Calu3 (cell line): Measurements from ENCODE around the gene SLC26A3. TPM values are rescaled to one million over a fixed set of nuclear protein-coding genes. Genes with fewer than 3 reads are reported as not detected.

ENCODE experiments used
- BruUV-seq: library from RNA; stranded (reverse); fragments of 400-500 nt; replicated peaks from 2 replicates; lab custom pipeline; 2021; lab: Mats Ljungman, UMichigan
- CTCF ChIA-PET: fragments of 300-600 bp; sonication (Branson Sonifier 250); formaldehyde crosslinking; loops from one replicate; lab custom pipeline; 2022; ENCODE audit warnings: antibody characterized with exemption; lab: Charles Lee
- DNase-seq: peaks from one replicate; pipeline ENCODE4 v3.0.0; 2022
- H3K27ac Mint-ChIP-seq: one replicate; pipeline ENCODE4 v1.8.0; 2022; ENCODE audit warnings: mixed read lengths; ENCODE audit not compliant: unreplicated experiment
- H3K27me3 Mint-ChIP-seq: one replicate; pipeline ENCODE4 v1.8.0; 2022; ENCODE audit warnings: mixed read lengths; ENCODE audit not compliant: unreplicated experiment
- H3K36me3 Mint-ChIP-seq: one replicate; pipeline ENCODE4 v1.8.0; 2022; ENCODE audit warnings: mild to moderate bottlenecking, moderate library complexity, mixed read lengths; ENCODE audit not compliant: insufficient read depth, unreplicated experiment
- H3K4me1 Mint-ChIP-seq: one replicate; pipeline ENCODE4 v1.8.0; 2022; ENCODE audit warnings: mild to moderate bottlenecking, low read depth, mixed read lengths; ENCODE audit not compliant: unreplicated experiment
- H3K4me3 Mint-ChIP-seq: one replicate; pipeline ENCODE4 v1.8.0; 2022; ENCODE audit warnings: mild to moderate bottlenecking, low read depth, moderate library complexity, mixed read lengths; ENCODE audit not compliant: unreplicated experiment
- H3K9me3 Mint-ChIP-seq: one replicate; pipeline ENCODE4 v1.8.0; 2022; ENCODE audit warnings: low read depth, mixed read lengths; ENCODE audit not compliant: unreplicated experiment
- intact Hi-C: fragments of 100-400 bp; cut with micrococcal nuclease; formaldehyde crosslinking; loops from one replicate; pipeline ENCODE4 v1.10.0; 2022; ENCODE audit not compliant: unreplicated experiment
- total RNA-seq: library from RNA; stranded (reverse); gene quantifications from 2 replicates; pipeline ENCODE4 v1.2.3, GENCODE V29; 2022
- TF ChIP-seq, protein P1 (sequence below): fragments of 200-600 bp; IDR thresholded peaks from one replicate; pipeline ENCODE4 v1.8.0; 2022; ENCODE audit warnings: antibody characterized with exemption; ENCODE audit not compliant: unreplicated experiment

Gene SLC26A3
- total RNA-seq, 1 experiment from 2014 or later = not detected

DNA sequence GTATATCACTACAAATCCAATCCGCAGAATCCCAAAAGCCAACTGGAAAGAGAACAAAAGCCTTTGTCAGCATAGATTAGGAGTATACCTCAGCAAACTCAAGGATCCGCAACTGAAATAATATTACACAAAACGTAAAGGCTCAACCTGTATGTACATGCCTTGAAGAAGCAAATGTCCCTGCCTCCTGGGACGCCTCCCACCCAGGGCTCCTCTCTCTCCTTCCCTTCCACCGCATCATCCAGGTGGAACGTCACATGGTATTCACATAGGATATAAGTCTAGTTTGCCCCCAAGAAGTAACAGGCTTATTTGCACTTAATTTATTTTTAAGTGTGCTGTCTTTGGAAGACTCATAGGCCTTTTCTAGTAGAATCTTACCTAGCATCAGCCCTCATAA is 13.4 kb downstream of the SLC26A3 start:
- TF ChIP-seq, protein P1, sequence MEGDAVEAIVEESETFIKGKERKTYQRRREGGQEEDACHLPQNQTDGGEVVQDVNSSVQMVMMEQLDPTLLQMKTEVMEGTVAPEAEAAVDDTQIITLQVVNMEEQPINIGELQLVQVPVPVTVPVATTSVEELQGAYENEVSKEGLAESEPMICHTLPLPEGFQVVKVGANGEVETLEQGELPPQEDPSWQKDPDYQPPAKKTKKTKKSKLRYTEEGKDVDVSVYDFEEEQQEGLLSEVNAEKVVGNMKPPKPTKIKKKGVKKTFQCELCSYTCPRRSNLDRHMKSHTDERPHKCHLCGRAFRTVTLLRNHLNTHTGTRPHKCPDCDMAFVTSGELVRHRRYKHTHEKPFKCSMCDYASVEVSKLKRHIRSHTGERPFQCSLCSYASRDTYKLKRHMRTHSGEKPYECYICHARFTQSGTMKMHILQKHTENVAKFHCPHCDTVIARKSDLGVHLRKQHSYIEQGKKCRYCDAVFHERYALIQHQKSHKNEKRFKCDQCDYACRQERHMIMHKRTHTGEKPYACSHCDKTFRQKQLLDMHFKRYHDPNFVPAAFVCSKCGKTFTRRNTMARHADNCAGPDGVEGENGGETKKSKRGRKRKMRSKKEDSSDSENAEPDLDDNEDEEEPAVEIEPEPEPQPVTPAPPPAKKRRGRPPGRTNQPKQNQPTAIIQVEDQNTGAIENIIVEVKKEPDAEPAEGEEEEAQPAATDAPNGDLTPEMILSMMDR = no peak
- Mint-ChIP-seq H3K4me3 (no peak overlapping the region), H3K27ac (no peak overlapping the region), H3K9me3 (no peaks in the 10 kb centered on the region), H3K36me3 (no peaks in the 10 kb centered on the region), H3K4me1 (no peaks in the 10 kb centered on the region), H3K27me3 (peaks cover 37% of the 10 kb centered on the region)
- BruUV-seq = no TSS peak
- no peak for DNase-seq
- CTCF ChIA-PET = no interaction called here
- intact Hi-C loops = no loop called here

DNA sequence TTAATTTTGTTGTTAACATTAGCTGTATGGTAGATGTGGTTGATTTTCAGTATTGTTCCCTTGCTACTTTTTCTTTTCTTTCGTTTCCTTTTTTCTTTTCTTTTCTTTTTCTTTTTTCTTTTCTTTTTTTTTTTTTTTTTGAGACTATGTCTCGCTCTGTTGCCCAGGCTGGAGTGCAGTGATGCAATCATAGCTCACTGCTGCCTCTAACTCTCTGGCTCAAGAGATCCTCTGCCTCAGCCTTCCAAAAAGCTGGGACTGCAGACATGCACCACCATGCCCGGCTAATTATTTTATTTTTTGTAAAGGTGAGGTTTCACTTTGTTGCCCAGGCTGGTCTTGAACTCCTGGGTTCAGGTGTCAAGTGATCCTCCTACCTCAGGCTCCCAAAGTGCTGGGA is 14.4 kb downstream of the SLC26A3 start:
- no peak for DNase-seq
- BruUV-seq = no TSS peak
- no peaks in the 10 kb centered on the region for H3K36me3 Mint-ChIP-seq
- no peak overlapping the region for H3K27ac Mint-ChIP-seq
- TF ChIP-seq, protein P1 = no peak
- H3K4me1 Mint-ChIP-seq = no peaks in the 10 kb centered on the region
- peaks cover 37% of the 10 kb centered on the region for H3K27me3 Mint-ChIP-seq
- no peaks in the 10 kb centered on the region for H3K9me3 Mint-ChIP-seq
- no peak overlapping the region for H3K4me3 Mint-ChIP-seq
- intact Hi-C loops = no loop called here
- CTCF ChIA-PET = no interaction called here

DNA sequence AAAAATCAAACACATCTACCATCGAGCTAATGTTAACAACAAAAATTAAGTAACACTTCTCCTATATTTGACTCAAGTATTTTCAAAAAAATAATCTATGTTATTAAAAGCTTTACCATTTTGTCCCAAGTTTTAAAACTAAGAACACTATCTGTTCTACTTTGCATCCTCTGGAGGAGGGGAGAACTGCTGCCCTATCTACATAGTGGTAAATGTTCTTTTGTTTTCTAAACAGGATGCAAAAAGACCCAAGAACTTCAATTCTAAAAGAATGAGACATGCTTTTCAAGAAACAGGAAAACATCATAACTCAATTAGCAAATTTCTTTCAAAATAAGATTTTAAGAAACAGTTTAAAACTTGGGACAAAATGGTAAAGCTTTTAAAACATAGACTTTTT is 14.8 kb downstream of the SLC26A3 start:
- BruUV-seq = no TSS peak
- no peak overlapping the region for H3K27ac Mint-ChIP-seq
- DNase-seq = no peak
- intact Hi-C loops = no loop called here
- H3K4me1 Mint-ChIP-seq = no peaks in the 10 kb centered on the region
- no peaks in the 10 kb centered on the region for H3K36me3 Mint-ChIP-seq
- CTCF ChIA-PET = no interaction called here
- H3K9me3 Mint-ChIP-seq = no peaks in the 10 kb centered on the region
- TF ChIP-seq, protein P1 = no peak
- H3K4me3 Mint-ChIP-seq = no peak overlapping the region
- peaks cover 37% of the 10 kb centered on the region for H3K27me3 Mint-ChIP-seq

DNA sequence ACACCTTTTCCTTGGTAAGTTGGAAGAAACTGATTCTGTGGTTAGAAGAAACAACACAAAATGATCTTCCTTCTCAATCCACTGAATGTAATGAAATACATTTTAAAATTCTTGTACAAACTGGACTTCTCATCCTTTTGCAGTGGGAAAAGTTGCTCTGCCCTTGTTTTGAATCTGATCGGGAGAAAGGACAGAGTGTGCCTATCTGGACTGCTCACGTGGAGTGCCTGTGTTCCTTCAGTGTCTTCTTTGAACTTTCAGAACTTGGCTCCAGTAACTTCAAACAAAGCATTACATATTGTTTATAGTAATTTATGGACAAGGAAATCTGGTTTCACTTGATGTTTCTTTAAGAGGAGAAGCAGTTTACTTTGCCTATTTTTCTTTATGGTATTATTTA is 17.1 kb downstream of the SLC26A3 start:
- no peaks in the 10 kb centered on the region for H3K36me3 Mint-ChIP-seq
- no peak for DNase-seq
- H3K27me3 Mint-ChIP-seq = peaks cover 33% of the 10 kb centered on the region
- BruUV-seq = no TSS peak
- no peak overlapping the region for H3K27ac Mint-ChIP-seq
- CTCF ChIA-PET = no interaction called here
- TF ChIP-seq, protein P1 = no peak
- intact Hi-C loops = no loop called here
- no peaks in the 10 kb centered on the region for H3K9me3 Mint-ChIP-seq
- no peak overlapping the region for H3K4me3 Mint-ChIP-seq
- no peaks in the 10 kb centered on the region for H3K4me1 Mint-ChIP-seq
